Neural progenitor cell (in vitro differentiated cells): ENCODE results near the gene PKD2L2. TPM values are rescaled to one million over a fixed set of nuclear protein-coding genes. Genes with fewer than 3 reads are reported as not detected.

Experiments
- DNase-seq: peaks from one replicate; pipeline ENCODE4 v3.0.0-alpha.2; 2016; ENCODE audit warnings: low spot score
- H2AFZ ChIP-seq: fragments of 200-600 bp; sonication (generic); replicated peaks from 2 replicates; pipeline ENCODE4 v1.6.1; 2016; ENCODE audit warnings: antibody characterized with exemption
- H3F3A ChIP-seq: fragments of 200-600 bp; sonication (generic); 2 replicates; pipeline ENCODE4 v1.6.1; 2016; ENCODE audit warnings: antibody characterized with exemption, low read depth
- H3K27ac ChIP-seq: fragments of 200-600 bp; sonication (generic); 2 replicates; pipeline ENCODE4 v1.5.1; 2016; ENCODE audit warnings: mild to moderate bottlenecking
- H3K27me3 ChIP-seq: fragments of 200-600 bp; sonication (generic); 2 replicates; pipeline ENCODE4 v1.6.1; 2016; ENCODE audit warnings: mild to moderate bottlenecking, moderate library complexity
- H3K36me3 ChIP-seq: fragments of 200-600 bp; sonication (generic); 2 replicates; pipeline ENCODE4 v1.5.1; 2016
- H3K4me1 ChIP-seq: fragments of 200-600 bp; sonication (generic); 2 replicates; pipeline ENCODE4 v1.6.1; 2016; ENCODE audit warnings: mixed run types
- H3K4me2 ChIP-seq: fragments of 200-600 bp; sonication (generic); 2 replicates; pipeline ENCODE4 v1.6.1; 2016
- H3K4me3 ChIP-seq: fragments of 200-600 bp; sonication (generic); 2 replicates; pipeline ENCODE4 v1.5.1; 2016
- H3K79me2 ChIP-seq: fragments of 200-600 bp; sonication (generic); 2 replicates; pipeline ENCODE4 v1.6.1; 2016; ENCODE audit warnings: low read depth
- H3K9ac ChIP-seq: fragments of 200-600 bp; sonication (generic); 2 replicates; pipeline ENCODE4 v1.6.1; 2016
- H3K9me3 ChIP-seq: fragments of 200-600 bp; sonication (generic); 2 replicates; pipeline ENCODE4 v1.5.1; 2016; ENCODE audit warnings: low read depth
- H4K20me1 ChIP-seq: fragments of 200-600 bp; sonication (generic); 2 replicates; pipeline ENCODE4 v1.6.1; 2016; ENCODE audit warnings: low read depth
- H3K27ac Mint-ChIP-seq: 3 replicates; pipeline ENCODE4 v1.8.0; 2021; ENCODE audit warnings: mixed read lengths
- H3K27me3 Mint-ChIP-seq: 2 replicates; pipeline ENCODE4 v1.8.0; 2022; ENCODE audit warnings: low read depth, mild to moderate bottlenecking, inconsistent platforms, moderate library complexity, mixed read lengths; ENCODE audit not compliant: insufficient read depth
- H3K36me3 Mint-ChIP-seq: 3 replicates; pipeline ENCODE4 v1.8.0; 2021; ENCODE audit warnings: mixed read lengths
- H3K4me1 Mint-ChIP-seq: 3 replicates; pipeline ENCODE4 v1.8.0; 2021; ENCODE audit warnings: mixed read lengths
- H3K4me3 Mint-ChIP-seq: 3 replicates; pipeline ENCODE4 v1.8.0; 2021; ENCODE audit warnings: mild to moderate bottlenecking, moderate library complexity, mixed read lengths
- H3K9me3 Mint-ChIP-seq: 3 replicates; pipeline ENCODE4 v1.8.0; 2020; ENCODE audit warnings: mixed read lengths
- CTCF ChIP-seq: fragments of 200-600 bp; sonication (generic); IDR thresholded peaks from 2 replicates; pipeline ENCODE4 v1.5.1; 2017; ENCODE audit warnings: antibody characterized with exemption, mild to moderate bottlenecking
- EZH2 ChIP-seq: fragments of 200-600 bp; sonication (generic); IDR thresholded peaks from 2 replicates; pipeline ENCODE4 v1.6.1; 2017; ENCODE audit warnings: antibody characterized with exemption, mild to moderate bottlenecking, moderate library complexity
- EZH2phosphoT487 ChIP-seq: fragments of 200-600 bp; sonication (generic); IDR thresholded peaks from 2 replicates; pipeline ENCODE4 v1.6.1; 2017; ENCODE audit warnings: antibody characterized with exemption
- total RNA-seq: library from RNA; depleted of rRNA; stranded (reverse); fragments of >200 nt; gene quantifications from 2 replicates; pipeline ENCODE4 v1.2.3, GENCODE V29; 2015; ENCODE audit warnings: low replicate concordance

Gene PKD2L2
- total RNA-seq, 1 donor from 2014 or later: not detected

- Histone ChIP-seq H3K4me2 (no peak overlapping the region), H3K4me3 (no peak overlapping the region), H4K20me1 (no peaks in the 10 kb centered on the region), H3F3A (no peaks in the 10 kb centered on the region), H3K36me3 (no peaks in the 10 kb centered on the region), H3K9ac (no peak overlapping the region), H3K4me1 (no peaks in the 10 kb centered on the region), H2AFZ (no peak overlapping the region), H3K9me3 (no peaks in the 10 kb centered on the region), H3K27me3 (no peaks in the 10 kb centered on the region), H3K79me2 (no peaks in the 10 kb centered on the region), H3K27ac (no peak overlapping the region)
- Mint-ChIP-seq H3K9me3 (peaks cover 32% of the 10 kb centered on the region), H3K4me1 (no peaks in the 10 kb centered on the region), H3K27me3 (no peaks in the 10 kb centered on the region), H3K36me3 (peaks cover 2% of the 10 kb centered on the region), H3K27ac (no peak overlapping the region), H3K4me3 (no peak overlapping the region)
- TF ChIP-seq EZH2: no peak
- DNase-seq: no peak
Observed at GRCh38 chr5:137914758-137915157, 25.5 kb downstream of the PKD2L2 start.

GRCh38 chr5:137916923-137917322 lies 27.7 kb downstream of the PKD2L2 start:
- Histone ChIP-seq H3K4me1 (no peaks in the 10 kb centered on the region), H3K4me2 (no peak overlapping the region), H3F3A (no peaks in the 10 kb centered on the region), H3K9me3 (no peaks in the 10 kb centered on the region), H3K79me2 (no peaks in the 10 kb centered on the region), H2AFZ (no peak overlapping the region), H3K9ac (no peak overlapping the region), H3K27ac (no peak overlapping the region), H3K27me3 (no peaks in the 10 kb centered on the region), H4K20me1 (no peaks in the 10 kb centered on the region), H3K36me3 (no peaks in the 10 kb centered on the region), H3K4me3 (no peak overlapping the region)
- TF ChIP-seq EZH2phosphoT487 (no peak), EZH2 (no peak), CTCF (no peak)
- Mint-ChIP-seq H3K27ac (no peak overlapping the region), H3K9me3 (peaks cover 30% of the 10 kb centered on the region), H3K36me3 (peaks cover 2% of the 10 kb centered on the region), H3K4me3 (no peak overlapping the region), H3K27me3 (no peaks in the 10 kb centered on the region), H3K4me1 (no peaks in the 10 kb centered on the region)
- DNase-seq: no peak

- Mint-ChIP-seq H3K36me3 (no peaks in the 10 kb centered on the region), H3K27me3 (no peaks in the 10 kb centered on the region), H3K4me1 (no peaks in the 10 kb centered on the region), H3K27ac (no peak overlapping the region), H3K9me3 (peaks cover 9% of the 10 kb centered on the region), H3K4me3 (no peak overlapping the region)
- no peaks in the 10 kb centered on the region for H3K9me3 ChIP-seq
- H3K27me3 ChIP-seq: no peaks in the 10 kb centered on the region
- no peaks in the 10 kb centered on the region for H3K79me2 ChIP-seq
- H3K4me2 ChIP-seq: no peak overlapping the region
- DNase-seq: no peak
- no peak overlapping the region for H3K27ac ChIP-seq
- H3F3A ChIP-seq: no peaks in the 10 kb centered on the region
- H3K36me3 ChIP-seq: no peaks in the 10 kb centered on the region
- H3K4me1 ChIP-seq: no peaks in the 10 kb centered on the region
- TF ChIP-seq EZH2 (no peak), CTCF (no peak), EZH2phosphoT487 (no peak)
- H3K4me3 ChIP-seq: no peak overlapping the region
- no peak overlapping the region for H2AFZ ChIP-seq
- no peak overlapping the region for H3K9ac ChIP-seq
- no peaks in the 10 kb centered on the region for H4K20me1 ChIP-seq
Observed at GRCh38 chr5:137921931-137922330, 32.7 kb downstream of the PKD2L2 start.

- Mint-ChIP-seq H3K36me3 (peaks cover under 1% of the 10 kb centered on the region), H3K27ac (no peak overlapping the region)
- no peak overlapping the region for H3K9ac ChIP-seq
Observed at GRCh38 chr5:137923856-137924255, 34.6 kb downstream of the PKD2L2 start.

More at GRCh38 chr5:137923856-137924255, 34.6 kb downstream of the PKD2L2 start:
- no peaks in the 10 kb centered on the region for H3K79me2 ChIP-seq
- no peaks in the 10 kb centered on the region for H3K4me1 ChIP-seq
- no peaks in the 10 kb centered on the region for H3K9me3 ChIP-seq
- TF ChIP-seq CTCF (peak; percentile 6), EZH2 (no peak), EZH2phosphoT487 (no peak)
- no peak overlapping the region for H3K4me3 ChIP-seq
- peak; percentile 3 for DNase-seq
- Mint-ChIP-seq H3K9me3 (no peaks in the 10 kb centered on the region), H3K27me3 (no peaks in the 10 kb centered on the region), H3K4me3 (no peak overlapping the region), H3K4me1 (no peaks in the 10 kb centered on the region)
- H3K4me2 ChIP-seq: no peak overlapping the region
- no peaks in the 10 kb centered on the region for H3K36me3 ChIP-seq
- H3F3A ChIP-seq: no peaks in the 10 kb centered on the region
- H3K27me3 ChIP-seq: no peaks in the 10 kb centered on the region
- H3K27ac ChIP-seq: no peak overlapping the region
- no peaks in the 10 kb centered on the region for H4K20me1 ChIP-seq
- H2AFZ ChIP-seq: no peak overlapping the region
